ENCODE results near the gene ANKRD17. TPM values are rescaled to one million over a fixed set of nuclear protein-coding genes. Genes with fewer than 3 reads are reported as not detected.

ANKRD17 gene
- polyA plus RNA-seq, 1 donor from 2014 or later = 30.4 TPM

GRCh38 chr4:73080789-73081188 lies 177.8 kb downstream of the ANKRD17 start:
- Histone ChIP-seq H3K36me3 (ENCODE audit: insufficient read depth, low read length) (peaks cover 11% of the 10 kb centered on the region), H4K20me1 (ENCODE audit: insufficient read depth) (no peaks in the 10 kb centered on the region), H3K27me3 (ENCODE audit: insufficient read depth, low read depth, low read length) (no peaks in the 10 kb centered on the region), H3K9me3 (ENCODE audit: low read length) (no peaks in the 10 kb centered on the region), H2AFZ (ENCODE audit: low read depth, low read length) (no peak overlapping the region), H3K4me3 (ENCODE audit: low read length) (no peak overlapping the region), H3K9ac (ENCODE audit: low read length) (no peak overlapping the region), H3K4me2 (ENCODE audit: low read length) (no peak overlapping the region), H3K9me2 (ENCODE audit: insufficient read depth, low read length) (no peaks in the 10 kb centered on the region), H3K79me2 (replicated peaks; ENCODE audit: insufficient read depth, low read length) (peaks cover 4% of the 10 kb centered on the region), H3K27ac (ENCODE audit: low read length) (no peak overlapping the region), H3F3A (ENCODE audit: insufficient read depth, low read length, poor library complexity, severe bottlenecking) (no peaks in the 10 kb centered on the region)
- TF ChIP-seq REST (IDR thresholded peaks at IDR 0.05; ENCODE audit: borderline replicate concordance) (no peak), CTCF (IDR thresholded peaks at IDR 0.05; ENCODE audit: poor library complexity, severe bottlenecking) (no peak), SMC3 (conservative IDR thresholded peaks at IDR 0.05; ENCODE audit: poor library complexity) (no peak), POLR2AphosphoS5 (IDR thresholded peaks at IDR 0.05) (no peak)

GRCh38 chr4:73075832-73076231 lies 182.8 kb downstream of the ANKRD17 start:
- no peak overlapping the region for H3K27ac ChIP-seq (ENCODE audit: low read length)
- TF ChIP-seq RAD21 (conservative IDR thresholded peaks at IDR 0.05) (no peak), TAF1 (IDR thresholded peaks at IDR 0.05; ENCODE audit: low read depth) (no peak), EP300 (conservative IDR thresholded peaks at IDR 0.05; ENCODE audit: poor library complexity, severe bottlenecking) (no peak), SMC3 (conservative IDR thresholded peaks at IDR 0.05; ENCODE audit: poor library complexity) (no peak), MXI1 (conservative IDR thresholded peaks at IDR 0.05; ENCODE audit: poor library complexity, severe bottlenecking) (no peak), POLR2AphosphoS5 (IDR thresholded peaks at IDR 0.05) (no peak), EZH2 (IDR thresholded peaks at IDR 0.05; ENCODE audit: borderline replicate concordance, insufficient read depth, low read length, poor library complexity, severe bottlenecking) (no peak), CTCF (IDR thresholded peaks at IDR 0.05; ENCODE audit: poor library complexity, severe bottlenecking) (no peak), REST (IDR thresholded peaks at IDR 0.05; ENCODE audit: borderline replicate concordance) (no peak)

More at GRCh38 chr4:73075832-73076231, 182.8 kb downstream of the ANKRD17 start:
- no peaks in the 10 kb centered on the region for H3K9me3 ChIP-seq (ENCODE audit: low read length)
- H2AFZ ChIP-seq (ENCODE audit: low read depth, low read length) = no peak overlapping the region
- no peaks in the 10 kb centered on the region for H3K9me2 ChIP-seq (ENCODE audit: insufficient read depth, low read length)
- H4K20me1 ChIP-seq (ENCODE audit: insufficient read depth) = no peaks in the 10 kb centered on the region
- no peak overlapping the region for H3K4me2 ChIP-seq (ENCODE audit: low read length)
- H3K27me3 ChIP-seq (ENCODE audit: insufficient read depth, low read depth, low read length) = no peaks in the 10 kb centered on the region
- peaks cover 11% of the 10 kb centered on the region for H3K36me3 ChIP-seq (ENCODE audit: insufficient read depth, low read length)
- no peaks in the 10 kb centered on the region for H3K79me2 ChIP-seq (replicated peaks; ENCODE audit: insufficient read depth, low read length)
- no peak overlapping the region for H3K9ac ChIP-seq (ENCODE audit: low read length)
- no peaks in the 10 kb centered on the region for H3F3A ChIP-seq (ENCODE audit: insufficient read depth, low read length, poor library complexity, severe bottlenecking)
- no peak overlapping the region for H3K4me3 ChIP-seq (ENCODE audit: low read length)
